ENCODE measurements around the gene GPR146. TPM values are rescaled to one million over a fixed set of nuclear protein-coding genes. Genes with fewer than 3 reads are reported as not detected.

GPR146 gene
- total RNA-seq, 1 donor from 2014 or later, result 40.0 TPM

DNA sequence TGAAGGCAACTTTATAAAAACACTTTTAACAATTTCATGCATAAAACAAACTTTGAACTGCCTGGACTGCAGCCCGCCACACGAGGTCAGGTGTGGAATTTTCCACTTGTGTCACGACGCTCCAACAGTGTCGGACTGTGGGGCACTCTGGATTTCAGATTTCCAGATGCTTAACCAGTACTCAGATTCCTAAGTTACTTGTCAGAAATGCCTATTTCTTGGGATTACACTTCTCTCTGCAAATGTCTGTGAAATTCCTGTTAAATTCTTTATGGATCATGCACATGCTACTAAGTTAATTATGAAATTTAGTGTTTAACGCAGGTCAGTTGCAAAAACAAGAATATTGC lies 43.1 kb downstream of the GPR146 start:
- Histone ChIP-seq H3K4me3 (peak overlapping the region; percentile 49), H3K27ac (peak overlapping the region; percentile 14)
- TF ChIP-seq, protein P1, sequence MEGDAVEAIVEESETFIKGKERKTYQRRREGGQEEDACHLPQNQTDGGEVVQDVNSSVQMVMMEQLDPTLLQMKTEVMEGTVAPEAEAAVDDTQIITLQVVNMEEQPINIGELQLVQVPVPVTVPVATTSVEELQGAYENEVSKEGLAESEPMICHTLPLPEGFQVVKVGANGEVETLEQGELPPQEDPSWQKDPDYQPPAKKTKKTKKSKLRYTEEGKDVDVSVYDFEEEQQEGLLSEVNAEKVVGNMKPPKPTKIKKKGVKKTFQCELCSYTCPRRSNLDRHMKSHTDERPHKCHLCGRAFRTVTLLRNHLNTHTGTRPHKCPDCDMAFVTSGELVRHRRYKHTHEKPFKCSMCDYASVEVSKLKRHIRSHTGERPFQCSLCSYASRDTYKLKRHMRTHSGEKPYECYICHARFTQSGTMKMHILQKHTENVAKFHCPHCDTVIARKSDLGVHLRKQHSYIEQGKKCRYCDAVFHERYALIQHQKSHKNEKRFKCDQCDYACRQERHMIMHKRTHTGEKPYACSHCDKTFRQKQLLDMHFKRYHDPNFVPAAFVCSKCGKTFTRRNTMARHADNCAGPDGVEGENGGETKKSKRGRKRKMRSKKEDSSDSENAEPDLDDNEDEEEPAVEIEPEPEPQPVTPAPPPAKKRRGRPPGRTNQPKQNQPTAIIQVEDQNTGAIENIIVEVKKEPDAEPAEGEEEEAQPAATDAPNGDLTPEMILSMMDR (IDR thresholded peaks at IDR 0.05), result no peak

DNA sequence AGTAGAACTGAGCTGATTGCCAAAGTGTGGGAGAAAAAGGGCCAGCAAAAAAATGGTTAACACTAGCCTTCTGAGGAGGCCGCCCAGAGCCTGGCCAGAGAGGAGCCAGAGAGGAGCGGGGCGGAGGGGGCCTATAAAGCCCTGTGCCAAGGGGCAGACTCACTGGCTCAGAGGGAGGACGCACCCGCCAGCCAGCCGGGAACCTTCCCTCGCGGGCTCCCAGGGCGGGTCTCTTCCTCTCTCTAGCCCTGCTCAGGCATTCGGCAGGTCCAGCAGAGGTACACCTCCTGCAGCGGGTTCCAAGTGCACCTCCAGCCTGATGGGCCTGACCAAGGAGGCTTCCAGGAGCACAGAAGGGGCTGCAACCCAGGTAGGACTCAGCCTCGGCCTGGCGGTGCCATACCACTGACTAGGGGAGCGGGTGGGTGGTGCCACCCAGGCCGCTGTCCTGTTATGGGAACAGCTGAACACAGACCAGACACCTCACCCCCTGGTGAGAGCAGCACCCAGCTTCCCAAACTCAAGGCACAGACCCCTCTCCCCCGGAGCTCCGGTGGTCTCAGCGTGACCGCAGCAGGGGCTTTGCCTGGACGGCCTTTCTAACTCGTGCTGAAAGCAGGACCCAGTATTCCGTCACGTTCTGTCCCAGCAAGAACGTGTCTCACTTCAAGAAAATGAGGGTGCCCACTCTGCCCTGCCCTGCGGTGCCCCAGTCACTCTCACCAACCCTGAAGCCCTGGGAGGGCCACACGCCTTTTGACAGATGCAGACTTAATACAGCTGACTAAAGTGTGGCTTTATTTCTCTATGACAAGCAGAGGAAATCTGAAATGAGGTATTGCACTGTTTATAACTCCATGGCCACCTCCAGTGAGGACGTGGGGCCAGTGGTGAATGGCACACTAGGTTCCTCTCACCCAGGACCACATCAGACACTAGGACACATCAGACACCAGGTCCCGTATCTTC lies 43.9 kb downstream of the GPR146 start, which contains the start of gene GPER1:
TSS of gene GPER1 (plus strand) at position 162 of the 969 bp plus-strand sequence. CDS start 3,616 bp downstream, outside the sequence.
- peak; percentile 76 for ATAC-seq
- H3K36me3 ChIP-seq, result peaks cover 3% of the 10 kb centered on the region
- no peaks in the 10 kb centered on the region for H3K9me3 ChIP-seq
- peaks cover 23% of the 10 kb centered on the region for H3K4me1 ChIP-seq
- intact Hi-C loops (cut with DNase I), result no loop called here
- peak within 1 kb of the TSS; percentile 49 for H3K4me3 ChIP-seq
- H3K27ac ChIP-seq, result peak within 1 kb of the TSS; percentile 37
- H3K27me3 ChIP-seq, result no peaks in the 10 kb centered on the region
- TF ChIP-seq, protein P1 (IDR thresholded peaks at IDR 0.05), result no peak
- peak; percentile 82 for DNase-seq

More for the DNA sequence above, 43.1 kb downstream of the GPR146 start:
- ATAC-seq, result no peak
- intact Hi-C loops (cut with DNase I), result no loop called here
- Histone ChIP-seq H3K9me3 (no peaks in the 10 kb centered on the region), H3K4me1 (peaks cover 23% of the 10 kb centered on the region), H3K36me3 (no peaks in the 10 kb centered on the region), H3K27me3 (no peaks in the 10 kb centered on the region)
- no peak for DNase-seq

DNA sequence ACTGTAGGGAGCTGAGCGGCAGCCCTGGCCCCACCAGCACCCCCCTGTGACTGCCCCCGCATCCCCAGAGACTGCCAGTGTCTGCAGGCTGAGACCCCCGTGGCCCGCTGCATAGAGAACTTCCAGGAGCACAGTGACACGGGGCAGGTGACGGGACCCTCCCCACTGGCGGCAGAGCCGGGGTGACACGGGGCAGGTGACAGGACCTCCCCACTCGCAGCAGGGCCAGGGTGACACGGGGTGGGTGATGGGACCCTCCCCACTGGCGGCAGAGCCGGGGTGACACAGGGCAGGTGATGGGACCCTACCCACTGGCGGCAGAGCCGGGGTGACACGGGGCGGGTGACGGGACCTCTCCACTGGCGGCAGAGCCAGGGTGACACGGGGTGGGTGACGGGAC lies 45.9 kb downstream of the GPR146 start:
- no peak for ATAC-seq
- Histone ChIP-seq H3K4me3 (no peak overlapping the region), H3K4me1 (peaks cover 23% of the 10 kb centered on the region), H3K27ac (no peak overlapping the region), H3K36me3 (peaks cover 6% of the 10 kb centered on the region), H3K9me3 (no peaks in the 10 kb centered on the region), H3K27me3 (no peaks in the 10 kb centered on the region)
- intact Hi-C loops (cut with DNase I), result no loop called here
- TF ChIP-seq, protein P1 (IDR thresholded peaks at IDR 0.05), result no peak
- DNase-seq, result no peak

DNA sequence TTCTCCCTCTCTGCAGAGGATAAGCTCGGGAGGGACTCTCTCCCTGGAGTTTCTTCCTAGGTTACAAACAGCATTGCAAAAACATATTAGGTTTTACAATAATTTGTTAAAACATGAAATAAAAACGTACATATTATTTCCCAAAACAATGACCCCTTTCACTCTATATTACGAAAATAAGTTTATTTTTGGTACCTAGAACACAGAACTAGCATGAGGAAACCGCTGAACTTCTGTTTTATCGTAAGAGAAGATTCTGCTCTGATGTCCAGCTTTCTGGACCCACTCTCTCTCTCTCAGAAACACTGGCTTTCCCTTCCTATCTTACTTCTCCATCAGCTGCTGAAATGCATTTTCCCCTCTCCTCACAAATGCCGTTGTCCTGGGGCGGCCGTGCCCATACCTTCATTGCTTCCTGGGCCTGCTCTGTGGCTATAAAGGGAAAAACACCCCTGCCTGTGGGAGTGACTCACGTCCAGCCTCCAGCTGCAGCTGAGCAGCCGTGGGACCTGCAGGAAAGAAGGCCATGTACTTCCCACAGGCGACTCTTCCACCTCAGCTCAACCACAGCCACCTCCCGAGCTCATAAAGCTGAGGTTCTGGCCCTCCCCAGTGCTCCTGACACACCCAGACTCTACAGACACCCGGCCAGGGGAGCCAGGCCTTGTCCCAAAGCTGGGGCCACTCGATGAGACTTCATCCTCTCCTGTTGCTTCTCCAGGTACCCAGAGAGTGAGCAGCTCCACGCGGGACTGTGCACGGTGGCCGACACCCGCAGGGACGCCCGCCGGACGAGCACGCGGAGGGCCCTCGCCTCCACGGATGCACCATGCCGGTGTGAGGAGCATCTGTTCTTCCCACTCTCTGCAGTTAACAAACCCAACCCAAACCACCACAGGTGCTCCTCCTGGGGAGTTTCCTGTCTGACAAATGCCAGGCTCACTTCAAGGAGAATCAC lies 46.6 kb downstream of the GPR146 start:
- peaks cover 6% of the 10 kb centered on the region for H3K36me3 ChIP-seq
- no peaks in the 10 kb centered on the region for H3K27me3 ChIP-seq
- ATAC-seq, result no peak
- no peak overlapping the region for H3K27ac ChIP-seq
- H3K4me1 ChIP-seq, result peaks cover 23% of the 10 kb centered on the region
- TF ChIP-seq, protein P1 (IDR thresholded peaks at IDR 0.05), result no peak
- intact Hi-C loops (cut with DNase I), result no loop called here
- H3K4me3 ChIP-seq, result no peak overlapping the region
- DNase-seq, result no peak
- no peaks in the 10 kb centered on the region for H3K9me3 ChIP-seq

DNA sequence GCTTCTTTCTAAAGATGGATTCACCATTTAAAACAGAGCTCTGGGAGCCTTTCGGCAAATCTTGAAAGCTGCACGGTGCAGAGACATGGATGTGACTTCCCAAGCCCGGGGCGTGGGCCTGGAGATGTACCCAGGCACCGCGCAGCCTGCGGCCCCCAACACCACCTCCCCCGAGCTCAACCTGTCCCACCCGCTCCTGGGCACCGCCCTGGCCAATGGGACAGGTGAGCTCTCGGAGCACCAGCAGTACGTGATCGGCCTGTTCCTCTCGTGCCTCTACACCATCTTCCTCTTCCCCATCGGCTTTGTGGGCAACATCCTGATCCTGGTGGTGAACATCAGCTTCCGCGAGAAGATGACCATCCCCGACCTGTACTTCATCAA lies 47.3 kb downstream of the GPR146 start:
- Histone ChIP-seq H3K27me3 (no peaks in the 10 kb centered on the region), H3K36me3 (peaks cover 6% of the 10 kb centered on the region), H3K4me1 (peaks cover 17% of the 10 kb centered on the region), H3K4me3 (no peak overlapping the region), H3K27ac (no peak overlapping the region), H3K9me3 (no peaks in the 10 kb centered on the region)
- TF ChIP-seq, protein P1 (IDR thresholded peaks at IDR 0.05), result no peak
- ATAC-seq (no peak), DNase-seq (no peak)
- intact Hi-C loops (cut with DNase I), result no loop called here
